Activated CD4-positive, alpha-beta T cell treated with anti-CD3 and anti-CD28 coated beads for 36 hours (primary cell): Measurements from ENCODE around the gene LAMA2. TPM values are rescaled to one million over a fixed set of nuclear protein-coding genes. Genes with fewer than 3 reads are reported as not detected.
A peak's percentile ranks its signal among the peaks of the same experiment; 100 is the strongest.
"Not testable (repeated sequence)": the region's sequence is repeated elsewhere in the genome, so short reads cannot be mapped to it uniquely, and the experiment has no call there.

ENCODE experiments used
- ATAC-seq: fragments of 200-7000 bp; cut with Tn5 transposase; one replicate; pipeline ENCODE4 v1.10.0; 2021; ENCODE audit warnings: mild to moderate bottlenecking, moderate library complexity
- CTCF ChIA-PET: fragments of 350-600 bp; sonication (Branson Sonifier 250); formaldehyde crosslinking; loops from one replicate; lab custom pipeline; 2021; ENCODE audit warnings: antibody characterized with exemption; lab: Charles Lee
- POLR2A ChIA-PET: fragments of 350-600 bp; sonication (Branson Sonifier 250); formaldehyde crosslinking; loops from one replicate; lab custom pipeline; 2021; ENCODE audit warnings: antibody characterized with exemption, inconsistent platforms; lab: Charles Lee
- DNase-seq: peaks from one replicate; pipeline ENCODE4 v3.0.0-alpha.2; 2020
- H3K27ac Mint-ChIP-seq: one replicate; pipeline ENCODE4 v1.8.0; 2021; ENCODE audit warnings: mixed read lengths
- H3K27me3 Mint-ChIP-seq: one replicate; pipeline ENCODE4 v1.8.0; 2021; ENCODE audit warnings: mixed read lengths
- H3K36me3 Mint-ChIP-seq: one replicate; pipeline ENCODE4 v1.8.0; 2021; ENCODE audit warnings: low read depth, mixed read lengths
- H3K4me1 Mint-ChIP-seq: one replicate; pipeline ENCODE4 v1.8.0; 2021; ENCODE audit warnings: mixed read lengths
- H3K4me3 Mint-ChIP-seq: one replicate; pipeline ENCODE4 v1.8.0; 2021; ENCODE audit warnings: mild to moderate bottlenecking, moderate library complexity, mixed read lengths
- H3K9me3 Mint-ChIP-seq: one replicate; pipeline ENCODE4 v1.8.0; 2021; ENCODE audit warnings: low read depth, mixed read lengths
- intact Hi-C, 2 experiments: fragments of 100-400 bp; cut with DNase I in 1 of 2; cut with micrococcal nuclease in 1 of 2; formaldehyde crosslinking; loops; one replicate each; pipeline versions ENCODE4 v1.14.2 to v1.15.1; 2022 to 2024; cut with DNase I, micrococcal nuclease
- total RNA-seq, 2 experiments: library from RNA; stranded (reverse); gene quantifications; one replicate each; pipeline ENCODE4 v1.2.3, GENCODE V29; 2021

LAMA2 gene
- total RNA-seq, 2 experiments from 2014 or later, result 0.65 to 0.80 TPM

DNA sequence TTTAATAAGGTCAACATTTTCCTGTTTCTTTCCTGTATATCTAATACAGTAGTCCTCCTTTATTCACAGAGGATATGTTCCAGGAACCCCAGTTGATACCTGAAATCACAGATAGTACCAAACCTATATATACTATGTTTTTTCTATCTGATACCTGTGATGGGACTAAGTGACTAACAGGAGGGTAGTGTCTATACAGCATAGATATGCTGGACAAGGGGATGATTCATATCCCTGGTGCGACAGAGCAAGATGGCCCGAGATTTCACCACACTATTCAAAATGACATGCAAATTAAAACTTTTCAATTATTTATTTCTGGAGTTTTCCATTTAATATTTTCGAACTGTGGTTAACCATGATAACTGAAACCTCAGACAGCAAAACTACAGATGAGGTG lies 281.1 kb downstream of the LAMA2 start:
- no peak overlapping the region for H3K4me3 Mint-ChIP-seq
- no peaks in the 10 kb centered on the region for H3K36me3 Mint-ChIP-seq
- H3K9me3 Mint-ChIP-seq, result peaks cover 1% of the 10 kb centered on the region
- POLR2A ChIA-PET, result no interaction called here
- CTCF ChIA-PET, result no interaction called here
- no peak overlapping the region for H3K27ac Mint-ChIP-seq
- ATAC-seq (no peak), DNase-seq (no peak)
- H3K4me1 Mint-ChIP-seq, result no peaks in the 10 kb centered on the region
- intact Hi-C loops, result no loop called here
- H3K27me3 Mint-ChIP-seq, result no peaks in the 10 kb centered on the region

GRCh38 chr6:129172279-129172995 lies 289.5 kb downstream of the LAMA2 start:
- H3K4me3 Mint-ChIP-seq, H3K27ac Mint-ChIP-seq: not testable (repeated sequence)

DNA sequence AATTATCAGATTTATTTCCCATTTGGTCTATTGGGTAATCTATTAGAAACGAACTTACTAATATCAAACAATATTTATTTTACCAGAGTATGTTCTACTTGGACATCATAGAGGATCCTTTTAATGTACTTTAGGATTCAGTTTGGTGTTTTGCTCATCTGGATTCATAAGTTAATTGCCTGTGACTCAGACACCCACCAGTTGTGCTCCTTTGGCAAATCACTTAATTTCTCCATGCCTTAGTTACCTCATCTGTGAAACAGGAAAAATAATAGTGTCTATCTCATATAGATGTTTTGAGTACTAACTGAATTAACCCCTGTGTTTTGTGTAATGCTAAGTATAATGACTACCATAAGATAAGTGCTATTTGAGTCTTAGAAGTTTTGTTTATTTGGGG lies 292.1 kb downstream of the LAMA2 start:
- Mint-ChIP-seq H3K4me1 (peaks cover 3% of the 10 kb centered on the region), H3K9me3 (no peaks in the 10 kb centered on the region), H3K27ac (no peak overlapping the region), H3K27me3 (peaks cover 14% of the 10 kb centered on the region), H3K4me3 (no peak overlapping the region), H3K36me3 (no peaks in the 10 kb centered on the region)
- CTCF ChIA-PET, result no interaction called here
- POLR2A ChIA-PET, result no interaction called here
- intact Hi-C loops, result no loop called here
- no peak for DNase-seq
- no peak for ATAC-seq

More at GRCh38 chr6:129172279-129172995, 289.5 kb downstream of the LAMA2 start:
- ATAC-seq, H3K4me1 Mint-ChIP-seq, intact Hi-C loops, CTCF ChIA-PET, H3K36me3 Mint-ChIP-seq, H3K9me3 Mint-ChIP-seq, POLR2A ChIA-PET: not testable (repeated sequence)
- DNase-seq, result peak; percentile 6
- peaks cover 14% of the 10 kb centered on the region for H3K27me3 Mint-ChIP-seq

DNA sequence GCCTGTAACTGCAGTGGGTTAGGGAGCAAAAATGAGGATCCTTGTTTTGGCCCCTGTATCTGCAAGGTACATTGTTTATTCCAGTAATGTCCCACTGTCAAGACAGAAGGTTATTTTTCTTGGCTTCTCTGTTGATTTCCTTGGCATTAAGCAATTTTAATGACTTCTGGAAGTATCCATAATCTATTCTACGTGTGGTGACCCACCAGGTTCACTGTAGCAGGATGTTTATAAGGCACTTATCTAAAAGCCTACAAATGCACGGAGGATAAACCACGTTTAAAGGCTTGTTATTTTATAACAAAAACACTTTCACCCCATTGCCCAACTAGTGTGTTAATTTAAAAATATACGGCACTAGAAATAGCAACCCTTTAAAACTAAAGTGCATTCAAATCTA lies 294.9 kb downstream of the LAMA2 start:
- POLR2A ChIA-PET, result no interaction called here
- H3K27ac Mint-ChIP-seq, result no peak overlapping the region
- no peak overlapping the region for H3K4me3 Mint-ChIP-seq
- H3K27me3 Mint-ChIP-seq, result peaks cover 14% of the 10 kb centered on the region
- H3K9me3 Mint-ChIP-seq, result no peaks in the 10 kb centered on the region
- peaks cover 3% of the 10 kb centered on the region for H3K4me1 Mint-ChIP-seq
- intact Hi-C loops, result no loop called here
- CTCF ChIA-PET, result no interaction called here
- ATAC-seq, result no peak
- H3K36me3 Mint-ChIP-seq, result no peaks in the 10 kb centered on the region
- DNase-seq, result no peak

DNA sequence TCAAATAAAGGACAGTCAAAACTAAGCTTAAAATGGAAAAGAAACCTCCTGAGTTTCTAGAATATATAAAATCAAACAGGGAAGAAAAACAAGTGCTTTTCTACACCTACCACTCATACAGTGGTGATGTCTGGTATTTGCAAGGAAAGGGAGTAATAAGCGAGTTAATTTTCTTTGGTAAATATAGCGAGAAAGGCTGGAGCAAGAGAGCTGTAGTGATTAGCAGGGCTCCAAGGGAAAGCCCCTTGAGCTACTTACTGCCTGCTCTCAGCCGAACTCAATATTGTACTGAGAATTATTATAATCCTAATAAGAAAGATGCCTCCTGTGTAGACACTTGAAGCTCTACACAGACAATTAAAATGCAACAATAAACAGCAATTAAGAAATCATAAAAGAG lies 296.3 kb downstream of the LAMA2 start:
- Mint-ChIP-seq H3K4me3 (no peak overlapping the region), H3K27ac (no peak overlapping the region), H3K27me3 (peaks cover 6% of the 10 kb centered on the region), H3K9me3 (no peaks in the 10 kb centered on the region), H3K4me1 (no peaks in the 10 kb centered on the region), H3K36me3 (no peaks in the 10 kb centered on the region)
- no peak for DNase-seq
- ATAC-seq, result no peak
- POLR2A ChIA-PET, result no interaction called here
- intact Hi-C loops, result no loop called here
- CTCF ChIA-PET, result interaction anchor here (0.6 kb wide), 1 partner anchor 71 kb away, joined by 3 read pairs; no protein-coding TSS in a partner anchor

DNA sequence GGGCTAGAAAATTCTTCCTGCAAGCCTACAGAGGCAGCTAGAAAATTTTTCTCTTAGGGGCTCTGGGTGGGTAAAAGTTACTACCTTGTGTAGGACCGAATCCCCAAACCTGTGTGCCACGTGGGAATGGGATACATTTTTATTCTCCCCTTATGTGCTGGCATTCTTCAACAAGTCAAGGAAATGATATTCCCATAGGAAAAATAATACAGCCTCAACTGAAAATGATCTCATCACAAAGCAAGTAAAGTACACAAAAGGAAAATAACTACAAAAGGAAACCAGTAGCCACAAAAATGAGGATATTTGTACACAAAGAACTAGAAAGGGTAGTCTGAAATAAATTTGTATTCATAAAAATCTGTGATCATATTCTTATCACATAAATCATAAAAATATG lies 298.1 kb downstream of the LAMA2 start:
- ChIA-PET POLR2A (no interaction called here), CTCF (no interaction called here)
- Mint-ChIP-seq H3K27ac (no peak overlapping the region), H3K4me3 (no peak overlapping the region), H3K36me3 (no peaks in the 10 kb centered on the region), H3K4me1 (no peaks in the 10 kb centered on the region), H3K9me3 (no peaks in the 10 kb centered on the region), H3K27me3 (no peaks in the 10 kb centered on the region)
- ATAC-seq, result no peak
- intact Hi-C loops, result no loop called here
- DNase-seq, result no peak

GRCh38 chr6:129183187-129183591 lies 300.3 kb downstream of the LAMA2 start:
- ChIA-PET POLR2A (no interaction called here), CTCF (no interaction called here)
- DNase-seq, result no peak
- no peaks in the 10 kb centered on the region for H3K27me3 Mint-ChIP-seq
- no peaks in the 10 kb centered on the region for H3K36me3 Mint-ChIP-seq
- no peaks in the 10 kb centered on the region for H3K9me3 Mint-ChIP-seq
- no peaks in the 10 kb centered on the region for H3K4me1 Mint-ChIP-seq
- intact Hi-C loops, result no loop called here
- no peak for ATAC-seq
- H3K27ac Mint-ChIP-seq, result no peak overlapping the region
- no peak overlapping the region for H3K4me3 Mint-ChIP-seq

DNA sequence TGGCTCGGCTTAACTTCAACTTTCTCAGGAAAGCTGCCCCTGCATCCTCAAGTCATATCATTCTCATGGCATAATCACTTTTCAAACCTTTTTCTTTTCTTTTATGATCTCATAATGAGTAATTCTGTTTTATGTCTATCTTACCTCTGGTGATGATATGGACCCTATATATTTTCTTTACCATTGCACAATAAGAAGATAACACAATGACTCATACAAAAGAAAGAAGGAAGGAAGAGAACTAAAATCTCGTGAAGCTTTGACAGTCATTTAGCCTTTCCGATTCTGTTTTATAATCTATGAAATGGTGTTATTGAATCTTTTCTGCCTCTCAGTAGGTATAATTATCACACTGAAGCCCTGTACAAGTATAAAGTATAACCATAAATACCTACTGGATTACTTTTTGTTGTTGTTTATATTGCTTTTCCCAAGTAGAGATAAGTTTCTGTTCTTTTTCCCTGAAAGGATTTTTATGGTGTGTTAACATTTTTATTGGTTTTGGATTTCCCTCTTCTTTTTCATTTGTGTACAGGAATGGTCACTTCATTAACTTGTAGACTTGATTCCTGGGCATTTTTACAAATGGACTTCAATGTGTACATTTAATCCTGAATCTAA lies 300.9 kb downstream of the LAMA2 start:
- ATAC-seq, result no peak
- CTCF ChIA-PET, result no interaction called here
- Mint-ChIP-seq H3K36me3 (no peaks in the 10 kb centered on the region), H3K27ac (no peak overlapping the region), H3K4me3 (no peak overlapping the region), H3K27me3 (no peaks in the 10 kb centered on the region), H3K4me1 (no peaks in the 10 kb centered on the region), H3K9me3 (no peaks in the 10 kb centered on the region)
- POLR2A ChIA-PET, result no interaction called here
- intact Hi-C loops, result no loop called here
- DNase-seq, result no peak

DNA sequence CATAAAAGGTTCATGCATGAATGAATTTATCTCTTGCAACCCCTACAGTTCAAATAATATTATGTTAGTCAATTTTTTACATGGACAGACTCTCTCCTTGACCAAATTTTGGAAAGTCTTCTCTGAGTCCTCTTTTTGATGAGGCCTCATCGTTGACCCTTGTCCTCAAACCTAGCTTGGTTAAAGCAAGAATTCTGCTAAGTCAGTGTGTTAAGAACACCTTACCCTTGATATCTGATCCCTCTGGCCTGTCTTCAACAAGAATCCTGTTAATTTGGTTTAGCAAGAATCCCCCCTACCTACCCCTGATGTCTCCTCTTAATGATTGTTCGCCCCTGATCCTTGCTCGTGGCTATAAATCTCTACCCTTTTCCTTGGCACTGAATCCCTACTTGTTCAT lies 301.4 kb downstream of the LAMA2 start:
- Mint-ChIP-seq H3K27me3 (peaks cover 2% of the 10 kb centered on the region), H3K9me3 (no peaks in the 10 kb centered on the region), H3K4me3 (no peak overlapping the region), H3K4me1 (no peaks in the 10 kb centered on the region), H3K36me3 (no peaks in the 10 kb centered on the region), H3K27ac (no peak overlapping the region)
- POLR2A ChIA-PET, result no interaction called here
- DNase-seq, result no peak
- intact Hi-C loops, result no loop called here
- CTCF ChIA-PET, result no interaction called here
- no peak for ATAC-seq

- CTCF ChIA-PET, result no interaction called here
- H3K27ac Mint-ChIP-seq, result no peak overlapping the region
- peaks cover 2% of the 10 kb centered on the region for H3K27me3 Mint-ChIP-seq
These were observed 301.9 kb downstream of the LAMA2 start for GRCh38 chr6:129184808-129185366.

DNA sequence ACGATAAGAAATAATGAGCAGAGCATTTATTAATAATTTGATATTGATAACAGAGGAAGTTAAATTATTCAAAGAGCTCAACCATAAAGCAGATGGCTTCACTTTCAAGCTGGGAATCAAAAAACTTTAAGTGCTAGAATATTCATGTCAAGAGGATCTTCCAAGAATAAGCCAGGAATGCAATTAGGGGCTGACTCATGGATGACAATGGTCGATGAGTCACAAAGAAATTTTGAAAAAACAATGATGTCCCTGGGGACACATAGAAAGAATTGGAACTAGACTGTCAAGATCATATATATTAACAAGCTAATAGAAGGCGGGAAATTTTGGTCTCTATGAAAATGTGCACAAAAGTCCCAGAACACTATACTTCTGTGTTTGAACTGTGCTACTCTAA lies 304.1 kb downstream of the LAMA2 start:
- Mint-ChIP-seq H3K4me3 (no peak overlapping the region), H3K4me1 (no peaks in the 10 kb centered on the region), H3K36me3 (no peaks in the 10 kb centered on the region), H3K27ac (no peak overlapping the region), H3K27me3 (peaks cover 3% of the 10 kb centered on the region), H3K9me3 (no peaks in the 10 kb centered on the region)
- ATAC-seq, result no peak
- intact Hi-C loops, result no loop called here
- ChIA-PET POLR2A (no interaction called here), CTCF (no interaction called here)
- no peak for DNase-seq

More at GRCh38 chr6:129184808-129185366, 301.9 kb downstream of the LAMA2 start:
- Mint-ChIP-seq H3K9me3 (no peaks in the 10 kb centered on the region), H3K4me3 (no peak overlapping the region), H3K4me1 (no peaks in the 10 kb centered on the region), H3K36me3 (no peaks in the 10 kb centered on the region)
- DNase-seq, result no peak
- POLR2A ChIA-PET, result no interaction called here
- intact Hi-C loops, result no loop called here
- no peak for ATAC-seq

DNA sequence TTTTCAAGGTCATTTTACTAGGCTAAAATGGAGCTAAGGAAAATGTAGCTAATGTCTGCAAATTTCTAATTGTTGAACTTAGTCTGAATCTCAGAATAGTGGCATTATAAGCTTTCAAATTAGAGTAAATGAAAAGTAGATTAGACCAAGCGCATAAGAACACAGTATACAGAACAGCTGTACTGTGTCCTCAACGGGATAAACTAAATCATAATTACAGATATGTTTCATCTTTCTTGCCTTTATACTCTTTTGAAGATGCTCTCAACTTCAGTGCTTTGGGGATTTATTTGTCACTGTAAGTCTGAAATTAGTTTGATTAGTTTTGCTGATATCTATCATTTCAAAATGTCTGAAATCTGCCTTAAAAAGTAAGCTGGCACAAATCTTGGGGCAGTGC lies 305.4 kb downstream of the LAMA2 start:
- Mint-ChIP-seq H3K9me3 (no peaks in the 10 kb centered on the region), H3K27me3 (peaks cover 3% of the 10 kb centered on the region), H3K27ac (no peak overlapping the region), H3K36me3 (no peaks in the 10 kb centered on the region), H3K4me3 (no peak overlapping the region), H3K4me1 (no peaks in the 10 kb centered on the region)
- CTCF ChIA-PET, result no interaction called here
- no peak for ATAC-seq
- intact Hi-C loops, result no loop called here
- no peak for DNase-seq
- POLR2A ChIA-PET, result interaction anchor here (0.6 kb wide), 1 partner anchor 538 kb away, joined by 3 read pairs; no protein-coding TSS in a partner anchor
